Epithelial cell of proximal tubule (primary cell): ENCODE data around the gene SLC45A1. TPM values are rescaled to one million over a fixed set of nuclear protein-coding genes. Genes with fewer than 3 reads are reported as not detected.

Experiments used
- DNase-seq: peaks from one replicate; pipeline ENCODE4 v3.0.0-alpha.2; 2011; ENCODE audit warnings: low read depth
- H3K4me3 ChIP-seq: 2 replicates; pipeline ENCODE4 v1.5.1; 2011; ENCODE audit warnings: low read depth, mild to moderate bottlenecking, low read length
- total RNA-seq: library from RNA; depleted of rRNA; stranded (reverse); fragments of >200 nt; gene quantifications from 2 replicates; pipeline ENCODE4 v1.2.3, GENCODE V29; 2015
- TF ChIP-seq, protein P1 (sequence below): conservative IDR thresholded peaks from 2 replicates; pipeline ENCODE4 v1.5.1; 2012; ENCODE audit warnings: low read depth, mild to moderate bottlenecking, low read length

SLC45A1 gene
- total RNA-seq, 1 donor from 2014 or later, result 0.63 TPM

DNA sequence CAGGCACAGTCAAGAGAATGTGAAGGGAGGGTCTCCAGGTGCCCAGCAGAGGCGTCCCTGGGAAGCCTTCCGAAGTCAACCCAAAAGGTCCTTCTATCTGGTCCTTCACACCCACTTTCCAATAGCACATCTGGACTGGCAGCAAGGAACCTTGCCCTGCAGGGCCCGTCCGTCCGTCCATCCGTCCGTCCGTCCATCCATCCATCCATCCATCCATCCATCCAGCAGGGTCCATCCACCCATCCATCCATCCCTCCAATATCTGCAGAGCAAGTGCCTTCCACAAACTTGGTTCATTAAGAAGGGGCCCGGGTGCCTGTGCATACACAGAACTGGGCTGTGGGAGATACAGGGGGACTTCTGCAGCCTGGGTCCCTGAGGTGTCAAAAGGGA, 31.6 kb downstream of the SLC45A1 start:
- no peak for DNase-seq
- TF ChIP-seq, protein P1, sequence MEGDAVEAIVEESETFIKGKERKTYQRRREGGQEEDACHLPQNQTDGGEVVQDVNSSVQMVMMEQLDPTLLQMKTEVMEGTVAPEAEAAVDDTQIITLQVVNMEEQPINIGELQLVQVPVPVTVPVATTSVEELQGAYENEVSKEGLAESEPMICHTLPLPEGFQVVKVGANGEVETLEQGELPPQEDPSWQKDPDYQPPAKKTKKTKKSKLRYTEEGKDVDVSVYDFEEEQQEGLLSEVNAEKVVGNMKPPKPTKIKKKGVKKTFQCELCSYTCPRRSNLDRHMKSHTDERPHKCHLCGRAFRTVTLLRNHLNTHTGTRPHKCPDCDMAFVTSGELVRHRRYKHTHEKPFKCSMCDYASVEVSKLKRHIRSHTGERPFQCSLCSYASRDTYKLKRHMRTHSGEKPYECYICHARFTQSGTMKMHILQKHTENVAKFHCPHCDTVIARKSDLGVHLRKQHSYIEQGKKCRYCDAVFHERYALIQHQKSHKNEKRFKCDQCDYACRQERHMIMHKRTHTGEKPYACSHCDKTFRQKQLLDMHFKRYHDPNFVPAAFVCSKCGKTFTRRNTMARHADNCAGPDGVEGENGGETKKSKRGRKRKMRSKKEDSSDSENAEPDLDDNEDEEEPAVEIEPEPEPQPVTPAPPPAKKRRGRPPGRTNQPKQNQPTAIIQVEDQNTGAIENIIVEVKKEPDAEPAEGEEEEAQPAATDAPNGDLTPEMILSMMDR, result no peak
- H3K4me3 ChIP-seq, result no peak overlapping the region

DNA sequence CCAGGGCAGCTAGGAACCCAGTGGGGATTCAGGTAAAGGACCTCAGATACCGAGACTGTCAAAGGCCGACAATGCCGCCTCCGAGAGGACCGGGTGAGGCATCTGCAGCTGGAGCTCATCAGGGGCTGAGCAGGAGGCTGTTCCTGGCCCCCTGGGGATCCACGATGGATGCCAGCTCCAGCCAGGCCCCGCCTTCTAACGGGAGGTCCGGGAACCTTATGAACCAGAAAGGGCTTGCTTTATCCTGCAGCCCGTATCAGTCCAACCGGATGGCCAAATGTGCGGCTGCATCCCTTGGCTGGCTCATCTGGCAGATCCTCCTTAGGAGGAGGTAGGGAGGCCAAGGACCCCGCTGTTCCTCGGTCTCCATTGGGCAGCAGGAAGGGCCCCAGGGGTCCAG, 32.0 kb downstream of the SLC45A1 start:
- TF ChIP-seq, protein P1, result no peak
- no peak overlapping the region for H3K4me3 ChIP-seq
- no peak for DNase-seq

DNA sequence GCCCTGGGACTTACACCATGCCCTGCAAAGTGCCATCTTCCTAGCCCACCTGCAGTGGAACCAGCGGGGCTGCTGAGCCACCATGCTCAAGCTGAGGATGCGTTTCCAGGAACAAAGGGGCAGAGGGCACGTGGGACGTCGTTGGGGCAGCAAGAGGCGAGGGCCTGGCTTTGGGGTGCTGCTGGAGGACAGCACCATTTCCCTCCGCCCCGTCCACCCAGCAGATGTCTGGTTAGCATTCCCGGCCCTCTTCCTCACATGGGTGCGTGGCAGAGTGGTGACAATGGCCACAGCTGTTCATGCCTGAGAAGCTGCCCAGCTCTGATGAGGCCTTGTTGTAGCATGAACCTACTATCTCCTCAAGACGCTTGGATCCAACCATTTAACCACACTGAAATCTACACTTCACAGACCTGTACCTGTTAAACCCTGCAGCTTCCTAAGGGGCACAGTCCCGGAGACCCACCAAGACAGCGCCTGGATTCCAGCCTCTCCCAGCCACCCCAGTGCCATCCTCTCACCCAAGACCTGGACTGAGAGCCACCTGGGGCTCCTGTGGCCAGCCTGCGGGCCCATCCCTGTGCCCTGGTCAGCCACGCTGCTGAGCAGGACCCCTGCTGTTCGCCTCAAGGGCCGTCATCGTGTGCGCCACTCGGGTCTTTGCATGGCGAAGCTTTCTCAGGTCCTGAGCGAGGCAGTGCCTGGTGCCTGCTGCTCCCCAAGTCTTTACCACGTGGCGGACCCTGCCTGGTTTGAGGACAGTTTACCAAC, 33.2 kb downstream of the SLC45A1 start:
- TF ChIP-seq, protein P1, result no peak
- H3K4me3 ChIP-seq, result no peak overlapping the region
- no peak for DNase-seq

DNA sequence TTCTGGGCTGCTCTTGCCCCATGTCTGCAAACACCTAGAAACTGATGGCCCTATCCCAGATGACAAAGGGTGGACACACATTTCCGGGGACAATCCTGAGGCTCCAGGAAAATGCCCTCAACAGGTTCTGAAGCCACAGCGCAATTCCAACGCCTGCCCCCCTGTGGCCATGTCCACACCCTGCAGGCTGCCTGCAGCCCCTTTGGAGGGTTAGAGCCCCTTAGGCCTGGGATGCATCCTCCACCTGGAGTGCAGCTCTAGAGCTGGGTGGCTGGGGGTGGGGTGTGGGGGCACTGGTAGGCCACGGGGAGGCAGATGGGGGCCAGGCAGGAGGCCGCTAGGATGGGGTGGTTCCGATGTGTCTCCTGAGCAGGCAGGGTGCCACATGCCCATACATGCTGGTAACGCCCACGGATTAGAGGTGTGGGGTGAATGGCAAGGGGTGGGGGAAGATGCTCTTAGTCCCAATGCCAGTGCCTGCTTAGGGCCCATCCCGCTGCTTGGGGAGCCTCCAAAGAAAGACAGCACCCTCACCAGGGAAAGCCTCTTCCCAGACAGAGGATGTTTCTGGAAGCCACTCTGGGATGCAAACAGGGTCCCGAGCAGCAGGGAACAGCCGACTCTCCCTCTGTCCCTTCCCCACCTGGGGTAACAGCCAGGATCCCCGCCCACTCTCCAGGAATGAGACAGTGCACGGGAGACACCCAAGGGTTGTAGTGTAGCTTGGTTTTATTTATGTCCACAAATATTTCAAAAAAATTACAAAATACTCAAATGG, 34.0 kb downstream of the SLC45A1 start:
- no peak for DNase-seq

DNA sequence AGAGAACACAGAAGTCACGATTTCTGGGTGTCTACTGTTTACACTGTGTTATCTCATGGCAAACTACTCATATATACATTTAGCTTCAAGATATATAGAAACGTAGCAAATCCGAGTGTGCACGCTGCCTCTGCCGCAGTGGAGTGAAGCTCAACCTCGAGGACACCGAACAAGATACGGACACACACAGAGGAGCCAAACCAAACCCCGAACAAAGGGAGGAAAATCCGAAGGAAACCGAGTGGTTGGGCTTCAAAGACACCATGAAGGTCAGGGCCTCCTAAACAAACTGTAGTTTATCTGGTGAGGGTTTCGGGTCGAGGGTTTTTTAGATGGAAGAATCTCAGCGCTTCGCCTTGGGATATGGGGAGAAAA, 34.5 kb downstream of the SLC45A1 start:
- DNase-seq, result no peak
- TF ChIP-seq, protein P1, result no peak
- H3K4me3 ChIP-seq, result no peak overlapping the region

More for the DNA sequence above, 34.0 kb downstream of the SLC45A1 start:
- TF ChIP-seq, protein P1, result peak; percentile 61
- no peak overlapping the region for H3K4me3 ChIP-seq

DNA sequence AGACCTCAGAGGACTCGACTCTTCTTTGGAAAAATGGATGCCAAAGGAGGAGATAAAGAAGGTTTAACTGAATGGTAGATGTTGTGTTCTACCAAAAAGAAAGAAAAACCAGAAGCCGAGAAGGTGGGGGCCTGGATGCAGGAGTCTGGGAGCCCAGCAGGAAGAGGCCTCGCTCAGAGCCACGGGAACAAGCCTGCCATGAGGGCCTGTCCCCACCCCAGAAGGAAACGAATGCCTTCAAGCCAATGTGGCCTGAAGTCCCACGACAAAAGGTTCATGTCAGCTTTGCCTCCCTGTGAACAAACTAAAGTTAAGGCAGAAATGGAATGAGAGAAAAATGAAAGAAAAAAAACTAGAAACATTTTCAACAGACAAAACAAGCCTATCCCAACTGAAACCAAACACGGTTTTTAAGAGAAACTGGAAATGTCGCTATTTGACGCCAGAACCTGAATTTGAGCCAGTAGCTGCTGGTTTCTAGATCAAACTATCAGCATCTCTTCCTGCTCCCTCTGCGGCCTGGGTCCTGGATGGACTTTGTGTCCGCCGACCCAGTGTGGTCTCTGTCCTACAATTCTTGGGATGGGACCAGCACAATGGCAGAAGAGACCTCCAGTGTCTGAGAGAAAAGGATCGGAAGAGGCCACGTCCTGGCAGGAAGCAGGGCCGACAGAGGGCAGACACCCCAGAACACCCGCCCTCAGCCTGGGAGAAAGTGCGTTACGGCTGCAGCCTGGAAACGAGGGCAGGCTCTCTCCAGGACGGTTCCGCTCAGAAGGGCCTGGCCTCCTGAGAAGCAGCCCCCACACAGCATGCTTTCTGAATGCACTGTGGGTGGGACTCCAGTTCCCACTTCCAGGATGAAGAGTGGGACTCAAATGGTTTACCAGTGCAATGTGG, 35.2 kb downstream of the SLC45A1 start:
- no peak overlapping the region for H3K4me3 ChIP-seq
- TF ChIP-seq, protein P1, result no peak
- no peak for DNase-seq
